Loucy (cell line): Measurements from ENCODE around the gene RPH3AL.

Experiments
- H2AFZ ChIP-seq: fragments of 200-600 bp; sonication (generic); 2 replicates; pipeline ENCODE4 v1.6.0; 2016; ENCODE audit warnings: antibody characterized with exemption, mild to moderate bottlenecking, low read length, moderate library complexity
- H3F3A ChIP-seq: fragments of 200-600 bp; 2 replicates; pipeline ENCODE4 v1.6.0; 2016; ENCODE audit warnings: antibody characterized with exemption, low read depth, mild to moderate bottlenecking
- H3K27me3 ChIP-seq: fragments of 200-600 bp; sonication (generic); 2 replicates; pipeline ENCODE4 v1.6.1; 2014; ENCODE audit warnings: low read length, mild to moderate bottlenecking; ENCODE audit not compliant: insufficient read depth, poor library complexity, severe bottlenecking
- H3K36me3 ChIP-seq: fragments of 200-600 bp; sonication (generic); 2 replicates; pipeline ENCODE4 v1.6.1; 2016; ENCODE audit warnings: low read length; ENCODE audit not compliant: insufficient read depth
- H3K4me1 ChIP-seq: fragments of 200-600 bp; sonication (generic); 2 replicates; pipeline ENCODE4 v1.5.1; 2014; ENCODE audit warnings: low read length, mild to moderate bottlenecking; ENCODE audit not compliant: insufficient read depth, poor library complexity, severe bottlenecking
- H3K4me2 ChIP-seq: fragments of 200-600 bp; sonication (generic); 2 replicates; pipeline ENCODE4 v1.6.0; 2014; ENCODE audit warnings: antibody characterized with exemption, low read length, low read depth, mild to moderate bottlenecking; ENCODE audit not compliant: poor library complexity, severe bottlenecking
- H3K4me3 ChIP-seq: fragments of 200-600 bp; sonication (generic); 2 replicates; pipeline ENCODE4 v1.5.1; 2014; ENCODE audit warnings: low read length, mild to moderate bottlenecking, mixed read lengths; ENCODE audit not compliant: poor library complexity, severe bottlenecking
- H3K79me2 ChIP-seq: fragments of 200-600 bp; sonication (generic); 2 replicates; pipeline ENCODE4 v1.6.1; 2014; ENCODE audit warnings: low read length; ENCODE audit not compliant: insufficient read depth
- H3K9ac ChIP-seq: fragments of 200-600 bp; sonication (generic); 2 replicates; pipeline ENCODE4 v1.6.0; 2014; ENCODE audit warnings: mild to moderate bottlenecking, low read depth, low read length, moderate library complexity; ENCODE audit not compliant: poor library complexity, severe bottlenecking
- H3K9me2 ChIP-seq: fragments of 200-600 bp; sonication (generic); replicated peaks from 2 replicates; pipeline ENCODE4 v1.6.1; 2016; ENCODE audit warnings: low read depth, low read length, mixed read lengths
- H3K9me3 ChIP-seq: fragments of 200-600 bp; sonication (generic); 2 replicates; pipeline ENCODE4 v1.6.1; 2014; ENCODE audit warnings: mild to moderate bottlenecking, antibody characterized with exemption, low read length, low read depth; ENCODE audit not compliant: insufficient read depth
- H4K20me1 ChIP-seq: fragments of 200-600 bp; sonication (generic); 2 replicates; pipeline ENCODE4 v1.6.0; 2014; ENCODE audit warnings: antibody characterized with exemption, low read length, mild to moderate bottlenecking; ENCODE audit not compliant: insufficient read depth, poor library complexity, severe bottlenecking
- CTCF ChIP-seq: fragments of 200-600 bp; sonication (generic); conservative IDR thresholded peaks from 2 replicates; pipeline ENCODE4 v1.5.1; 2014; ENCODE audit warnings: mild to moderate bottlenecking, antibody characterized with exemption, low read length
- EZH2phosphoT487 ChIP-seq: fragments of 200-600 bp; IDR thresholded peaks from 2 replicates; pipeline ENCODE4 v1.6.1; 2018; ENCODE audit warnings: antibody characterized with exemption, mild to moderate bottlenecking, moderate library complexity, borderline replicate concordance

Gene RPH3AL

GRCh38 chr17:385178-385835 lies 32.7 kb upstream of the RPH3AL start:
- no peaks in the 10 kb centered on the region for H4K20me1 ChIP-seq
- peak overlapping the region; percentile 36 for H3K9ac ChIP-seq
- H3K9me3 ChIP-seq, result no peaks in the 10 kb centered on the region
- H3K9me2 ChIP-seq, result no peaks in the 10 kb centered on the region
- H3K4me1 ChIP-seq, result peaks cover 7% of the 10 kb centered on the region
- H3K27me3 ChIP-seq, result no peaks in the 10 kb centered on the region
- no peaks in the 10 kb centered on the region for H3K36me3 ChIP-seq
- peak overlapping the region; percentile 71 for H3K4me2 ChIP-seq
- H3K4me3 ChIP-seq, result peak overlapping the region; percentile 59
- TF ChIP-seq CTCF (no peak), EZH2phosphoT487 (no peak)
- H3K79me2 ChIP-seq, result no peaks in the 10 kb centered on the region
- H2AFZ ChIP-seq, result no peak overlapping the region
- H3F3A ChIP-seq, result no peaks in the 10 kb centered on the region

GRCh38 chr17:384622-385177 lies 32.1 kb upstream of the RPH3AL start:
- Histone ChIP-seq H3K9ac (no peak overlapping the region), H3K4me3 (peak overlapping the region; percentile 59), H4K20me1 (no peaks in the 10 kb centered on the region), H3K9me3 (no peaks in the 10 kb centered on the region), H2AFZ (no peak overlapping the region), H3K79me2 (no peaks in the 10 kb centered on the region), H3K4me1 (peaks cover 7% of the 10 kb centered on the region), H3K4me2 (peak overlapping the region; percentile 71), H3K27me3 (no peaks in the 10 kb centered on the region), H3K9me2 (no peaks in the 10 kb centered on the region), H3K36me3 (no peaks in the 10 kb centered on the region), H3F3A (no peaks in the 10 kb centered on the region)
- TF ChIP-seq EZH2phosphoT487, result no peak
- TF ChIP-seq CTCF, result no peak

- Histone ChIP-seq H2AFZ (no peak overlapping the region), H3K4me1 (peaks cover 7% of the 10 kb centered on the region), H3K9me3 (no peaks in the 10 kb centered on the region), H3K9ac (no peak overlapping the region), H3K4me2 (no peak overlapping the region), H3K4me3 (no peak overlapping the region), H3K36me3 (no peaks in the 10 kb centered on the region), H3F3A (no peaks in the 10 kb centered on the region), H3K79me2 (no peaks in the 10 kb centered on the region), H3K27me3 (no peaks in the 10 kb centered on the region), H3K9me2 (no peaks in the 10 kb centered on the region), H4K20me1 (no peaks in the 10 kb centered on the region)
- TF ChIP-seq CTCF (no peak), EZH2phosphoT487 (no peak)
Observed at GRCh38 chr17:383771-384621, 31.4 kb upstream of the RPH3AL start.
